Activated naive CD8-positive, alpha-beta T cell (primary cell): Measurements from ENCODE around the gene GINM1.

Source experiments
- H3K27ac Mint-ChIP-seq: one replicate; pipeline ENCODE4 v1.8.0; 2021; ENCODE audit warnings: mixed read lengths
- H3K27me3 Mint-ChIP-seq: one replicate; pipeline ENCODE4 v1.8.0; 2021; ENCODE audit warnings: mixed read lengths
- H3K36me3 Mint-ChIP-seq: one replicate; pipeline ENCODE4 v1.8.0; 2021; ENCODE audit warnings: mixed read lengths
- H3K4me1 Mint-ChIP-seq: one replicate; pipeline ENCODE4 v1.8.0; 2021; ENCODE audit warnings: low read depth, mixed read lengths
- H3K4me3 Mint-ChIP-seq: one replicate; pipeline ENCODE4 v1.8.0; 2021; ENCODE audit warnings: mild to moderate bottlenecking, mixed read lengths
- H3K9me3 Mint-ChIP-seq: one replicate; pipeline ENCODE4 v1.8.0; 2021; ENCODE audit warnings: low read depth, mixed read lengths

The GINM1 gene

GRCh38 chr6:149566410-149567193 lies 427 bp downstream of the GINM1 start:
- Mint-ChIP-seq H3K9me3 (no peaks in the 10 kb centered on the region), H3K36me3 (no peaks in the 10 kb centered on the region), H3K4me3 (peak overlapping the region; percentile 89), H3K27me3 (no peaks in the 10 kb centered on the region), H3K27ac (peak overlapping the region; percentile 72), H3K4me1 (peaks cover 23% of the 10 kb centered on the region)

- H3K27me3 Mint-ChIP-seq = no peaks in the 10 kb centered on the region
- peak overlapping the region; percentile 89 for H3K4me3 Mint-ChIP-seq
- H3K4me1 Mint-ChIP-seq = peaks cover 23% of the 10 kb centered on the region
- peak overlapping the region; percentile 72 for H3K27ac Mint-ChIP-seq
- no peaks in the 10 kb centered on the region for H3K9me3 Mint-ChIP-seq
- no peaks in the 10 kb centered on the region for H3K36me3 Mint-ChIP-seq
Observed at GRCh38 chr6:149567194-149567586, 1.0 kb downstream of the GINM1 start.

GRCh38 chr6:149567945-149568585 lies 1.9 kb downstream of the GINM1 start:
- no peaks in the 10 kb centered on the region for H3K36me3 Mint-ChIP-seq
- H3K27me3 Mint-ChIP-seq = no peaks in the 10 kb centered on the region
- peaks cover 23% of the 10 kb centered on the region for H3K4me1 Mint-ChIP-seq
- no peak overlapping the region for H3K27ac Mint-ChIP-seq
- peak overlapping the region; percentile 89 for H3K4me3 Mint-ChIP-seq
- no peaks in the 10 kb centered on the region for H3K9me3 Mint-ChIP-seq

GRCh38 chr6:149580880-149581279 lies 14.7 kb downstream of the GINM1 start:
- Mint-ChIP-seq H3K4me1 (no peaks in the 10 kb centered on the region), H3K4me3 (no peak overlapping the region), H3K36me3 (peaks cover 9% of the 10 kb centered on the region), H3K9me3 (no peaks in the 10 kb centered on the region), H3K27ac (no peak overlapping the region), H3K27me3 (no peaks in the 10 kb centered on the region)

- no peaks in the 10 kb centered on the region for H3K27me3 Mint-ChIP-seq
- peaks cover 12% of the 10 kb centered on the region for H3K36me3 Mint-ChIP-seq
- no peaks in the 10 kb centered on the region for H3K9me3 Mint-ChIP-seq
- no peak overlapping the region for H3K4me3 Mint-ChIP-seq
- no peaks in the 10 kb centered on the region for H3K4me1 Mint-ChIP-seq
- H3K27ac Mint-ChIP-seq = no peak overlapping the region
Observed at GRCh38 chr6:149581349-149581748, 15.2 kb downstream of the GINM1 start.

GRCh38 chr6:149586149-149586548 lies 20.0 kb downstream of the GINM1 start:
- peak overlapping the region; percentile 70 for H3K27ac Mint-ChIP-seq
- H3K27me3 Mint-ChIP-seq = no peaks in the 10 kb centered on the region
- no peaks in the 10 kb centered on the region for H3K9me3 Mint-ChIP-seq
- H3K4me1 Mint-ChIP-seq = no peaks in the 10 kb centered on the region
- peaks cover 10% of the 10 kb centered on the region for H3K36me3 Mint-ChIP-seq
- H3K4me3 Mint-ChIP-seq = no peak overlapping the region

- H3K4me3 Mint-ChIP-seq = no peak overlapping the region
- H3K27ac Mint-ChIP-seq = no peak overlapping the region
- H3K9me3 Mint-ChIP-seq = no peaks in the 10 kb centered on the region
- no peaks in the 10 kb centered on the region for H3K4me1 Mint-ChIP-seq
- H3K36me3 Mint-ChIP-seq = peaks cover 3% of the 10 kb centered on the region
- H3K27me3 Mint-ChIP-seq = no peaks in the 10 kb centered on the region
Observed at GRCh38 chr6:149592983-149593382, 26.8 kb downstream of the GINM1 start.

- no peaks in the 10 kb centered on the region for H3K4me1 Mint-ChIP-seq
- H3K36me3 Mint-ChIP-seq = peaks cover 3% of the 10 kb centered on the region
- H3K9me3 Mint-ChIP-seq = no peaks in the 10 kb centered on the region
- H3K27ac Mint-ChIP-seq = no peak overlapping the region
- no peak overlapping the region for H3K4me3 Mint-ChIP-seq
- no peaks in the 10 kb centered on the region for H3K27me3 Mint-ChIP-seq
Observed at GRCh38 chr6:149593408-149593807, 27.2 kb downstream of the GINM1 start.

- no peak overlapping the region for H3K4me3 Mint-ChIP-seq
- H3K27me3 Mint-ChIP-seq = no peaks in the 10 kb centered on the region
- H3K4me1 Mint-ChIP-seq = no peaks in the 10 kb centered on the region
- no peaks in the 10 kb centered on the region for H3K9me3 Mint-ChIP-seq
- peaks cover 7% of the 10 kb centered on the region for H3K36me3 Mint-ChIP-seq
- no peak overlapping the region for H3K27ac Mint-ChIP-seq
Observed at GRCh38 chr6:149600508-149600907, 34.3 kb downstream of the GINM1 start.

- H3K4me3 Mint-ChIP-seq = no peak overlapping the region
- peaks cover 13% of the 10 kb centered on the region for H3K4me1 Mint-ChIP-seq
- peaks cover 13% of the 10 kb centered on the region for H3K36me3 Mint-ChIP-seq
- no peaks in the 10 kb centered on the region for H3K9me3 Mint-ChIP-seq
- H3K27ac Mint-ChIP-seq = no peak overlapping the region
- H3K27me3 Mint-ChIP-seq = no peaks in the 10 kb centered on the region
Observed at GRCh38 chr6:149608381-149608982, 42.3 kb downstream of the GINM1 start.

- Mint-ChIP-seq H3K27ac (no peak overlapping the region), H3K36me3 (peaks cover 22% of the 10 kb centered on the region), H3K4me3 (no peak overlapping the region), H3K27me3 (no peaks in the 10 kb centered on the region), H3K9me3 (no peaks in the 10 kb centered on the region), H3K4me1 (peaks cover 7% of the 10 kb centered on the region)
Observed at GRCh38 chr6:149614337-149614736, 48.2 kb downstream of the GINM1 start.

- Mint-ChIP-seq H3K27me3 (no peaks in the 10 kb centered on the region), H3K4me1 (peaks cover 2% of the 10 kb centered on the region), H3K9me3 (no peaks in the 10 kb centered on the region), H3K36me3 (peaks cover 21% of the 10 kb centered on the region), H3K4me3 (no peak overlapping the region), H3K27ac (no peak overlapping the region)
Observed at GRCh38 chr6:149615805-149616204, 49.6 kb downstream of the GINM1 start.

GRCh38 chr6:149627672-149628071 lies 61.5 kb downstream of the GINM1 start:
- H3K4me3 Mint-ChIP-seq = no peak overlapping the region
- H3K27ac Mint-ChIP-seq = no peak overlapping the region

GRCh38 chr6:149628875-149629510 lies 62.8 kb downstream of the GINM1 start:
- Mint-ChIP-seq H3K4me3 (no peak overlapping the region), H3K36me3 (peaks cover 3% of the 10 kb centered on the region), H3K9me3 (no peaks in the 10 kb centered on the region), H3K27me3 (no peaks in the 10 kb centered on the region), H3K27ac (peak overlapping the region; percentile 36), H3K4me1 (peaks cover 3% of the 10 kb centered on the region)

More at GRCh38 chr6:149627672-149628071, 61.5 kb downstream of the GINM1 start:
- Mint-ChIP-seq H3K27me3 (no peaks in the 10 kb centered on the region), H3K4me1 (peaks cover 3% of the 10 kb centered on the region), H3K9me3 (no peaks in the 10 kb centered on the region), H3K36me3 (peaks cover 6% of the 10 kb centered on the region)

- H3K9me3 Mint-ChIP-seq = no peaks in the 10 kb centered on the region
- H3K27ac Mint-ChIP-seq = no peak overlapping the region
- peaks cover under 1% of the 10 kb centered on the region for H3K4me1 Mint-ChIP-seq
- H3K27me3 Mint-ChIP-seq = no peaks in the 10 kb centered on the region
- H3K36me3 Mint-ChIP-seq = peaks cover 5% of the 10 kb centered on the region
- H3K4me3 Mint-ChIP-seq = no peak overlapping the region
Observed at GRCh38 chr6:149634315-149634714, 68.1 kb downstream of the GINM1 start.
